Ishikawa (cell line): ENCODE results near the gene FHIT.

Source experiments
- CEBPB ChIP-seq: IDR thresholded peaks from 2 replicates; pipeline ENCODE4 v1.6.1; 2012
- CREB1 ChIP-seq: IDR thresholded peaks from 2 replicates; pipeline ENCODE4 v1.6.1; 2012; ENCODE audit warnings: low read depth
- EGR1 ChIP-seq: IDR thresholded peaks from 2 replicates; pipeline ENCODE4 v1.6.1; 2012
- EP300 ChIP-seq: IDR thresholded peaks from 2 replicates; pipeline ENCODE4 v1.6.1; 2012; ENCODE audit warnings: borderline replicate concordance
- FOXM1 ChIP-seq: IDR thresholded peaks from 2 replicates; pipeline ENCODE4 v1.6.1; 2012; ENCODE audit warnings: low read depth, borderline replicate concordance
- MAX ChIP-seq: IDR thresholded peaks from 2 replicates; pipeline ENCODE4 v1.6.1; 2012
- NFIC ChIP-seq: IDR thresholded peaks from 2 replicates; pipeline ENCODE4 v1.6.1; 2012
- RAD21 ChIP-seq: IDR thresholded peaks from 2 replicates; pipeline ENCODE4 v1.6.1; 2012; ENCODE audit warnings: low read depth
- TAF1 ChIP-seq: IDR thresholded peaks from 2 replicates; pipeline ENCODE4 v1.6.1; 2012; ENCODE audit warnings: low read depth, mild to moderate bottlenecking
- TCF12 ChIP-seq: IDR thresholded peaks from 2 replicates; pipeline ENCODE4 v1.6.1; 2012; ENCODE audit warnings: low read depth
- TEAD4 ChIP-seq: IDR thresholded peaks from 2 replicates; pipeline ENCODE4 v1.6.1; 2012
- USF1 ChIP-seq: IDR thresholded peaks from 2 replicates; pipeline ENCODE4 v1.6.1; 2012
- YY1 ChIP-seq: IDR thresholded peaks from 2 replicates; pipeline ENCODE4 v1.6.1; 2012; ENCODE audit warnings: low read depth
- ZBTB7A ChIP-seq: IDR thresholded peaks from 2 replicates; pipeline ENCODE4 v1.6.1; 2012; ENCODE audit warnings: low read depth
- TF ChIP-seq, protein P1 (sequence below): IDR thresholded peaks from 2 replicates; pipeline ENCODE4 v1.6.1; 2012; ENCODE audit warnings: low read depth, mild to moderate bottlenecking

Gene FHIT

GRCh38 chr3:60045686-60046085, 1205.6 kb downstream of the FHIT start:
- TF ChIP-seq NFIC, result no peak
- TF ChIP-seq, protein P1, sequence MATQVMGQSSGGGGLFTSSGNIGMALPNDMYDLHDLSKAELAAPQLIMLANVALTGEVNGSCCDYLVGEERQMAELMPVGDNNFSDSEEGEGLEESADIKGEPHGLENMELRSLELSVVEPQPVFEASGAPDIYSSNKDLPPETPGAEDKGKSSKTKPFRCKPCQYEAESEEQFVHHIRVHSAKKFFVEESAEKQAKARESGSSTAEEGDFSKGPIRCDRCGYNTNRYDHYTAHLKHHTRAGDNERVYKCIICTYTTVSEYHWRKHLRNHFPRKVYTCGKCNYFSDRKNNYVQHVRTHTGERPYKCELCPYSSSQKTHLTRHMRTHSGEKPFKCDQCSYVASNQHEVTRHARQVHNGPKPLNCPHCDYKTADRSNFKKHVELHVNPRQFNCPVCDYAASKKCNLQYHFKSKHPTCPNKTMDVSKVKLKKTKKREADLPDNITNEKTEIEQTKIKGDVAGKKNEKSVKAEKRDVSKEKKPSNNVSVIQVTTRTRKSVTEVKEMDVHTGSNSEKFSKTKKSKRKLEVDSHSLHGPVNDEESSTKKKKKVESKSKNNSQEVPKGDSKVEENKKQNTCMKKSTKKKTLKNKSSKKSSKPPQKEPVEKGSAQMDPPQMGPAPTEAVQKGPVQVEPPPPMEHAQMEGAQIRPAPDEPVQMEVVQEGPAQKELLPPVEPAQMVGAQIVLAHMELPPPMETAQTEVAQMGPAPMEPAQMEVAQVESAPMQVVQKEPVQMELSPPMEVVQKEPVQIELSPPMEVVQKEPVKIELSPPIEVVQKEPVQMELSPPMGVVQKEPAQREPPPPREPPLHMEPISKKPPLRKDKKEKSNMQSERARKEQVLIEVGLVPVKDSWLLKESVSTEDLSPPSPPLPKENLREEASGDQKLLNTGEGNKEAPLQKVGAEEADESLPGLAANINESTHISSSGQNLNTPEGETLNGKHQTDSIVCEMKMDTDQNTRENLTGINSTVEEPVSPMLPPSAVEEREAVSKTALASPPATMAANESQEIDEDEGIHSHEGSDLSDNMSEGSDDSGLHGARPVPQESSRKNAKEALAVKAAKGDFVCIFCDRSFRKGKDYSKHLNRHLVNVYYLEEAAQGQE, result no peak
- no peak for TF ChIP-seq RAD21
- TF ChIP-seq MAX, result no peak
- no peak for TF ChIP-seq TAF1
- TF ChIP-seq YY1, result no peak
- TF ChIP-seq EP300, result no peak
- no peak for TF ChIP-seq CREB1
- TF ChIP-seq TEAD4, result no peak
- TF ChIP-seq CEBPB, result no peak
- TF ChIP-seq ZBTB7A, result no peak
- TF ChIP-seq EGR1, result no peak

GRCh38 chr3:60036803-60037202, 1214.4 kb downstream of the FHIT start:
- TF ChIP-seq FOXM1 (no peak), TEAD4 (no peak), MAX (no peak), USF1 (no peak), EP300 (no peak), CEBPB (no peak), TAF1 (no peak), RAD21 (no peak), TCF12 (no peak), NFIC (no peak), ZBTB7A (no peak)
- TF ChIP-seq, protein P1, result no peak

- TF ChIP-seq YY1 (no peak), CREB1 (no peak), MAX (no peak), CEBPB (no peak), TAF1 (no peak), TEAD4 (no peak)
Observed at GRCh38 chr3:60033901-60034453, 1217.3 kb downstream of the FHIT start.

GRCh38 chr3:60030982-60031381, 1220.3 kb downstream of the FHIT start:
- TF ChIP-seq TEAD4, result no peak
- TF ChIP-seq EP300, result no peak
- TF ChIP-seq USF1, result no peak
- no peak for TF ChIP-seq NFIC
- TF ChIP-seq EGR1, result no peak
- TF ChIP-seq CEBPB, result no peak
- TF ChIP-seq, protein P1, result no peak
- TF ChIP-seq CREB1, result no peak
- TF ChIP-seq TAF1, result no peak
- no peak for TF ChIP-seq MAX
- no peak for TF ChIP-seq YY1
- TF ChIP-seq TCF12, result no peak
- TF ChIP-seq RAD21, result no peak
- no peak for TF ChIP-seq FOXM1
